ENCODE results near the gene PTK6.
"Not testable (repeated sequence)": the region's sequence is repeated elsewhere in the genome, so short reads cannot be mapped to it uniquely, and the experiment has no call there.

Gene PTK6

GRCh38 chr20:63536997-63537524, at the start of gene PTK6:
PTK6 (minus strand) TSS chr20:63537376; CDS start chr20:63537314, 62 bp downstream.
- DNase-seq = peak; percentile 19 to 59

GRCh38 chr20:63586797-63587196, 49.6 kb upstream of the PTK6 start:
- no peak for DNase-seq

GRCh38 chr20:63585616-63586565, 48.7 kb upstream of the PTK6 start:
- no peak for DNase-seq

GRCh38 chr20:63582382-63583063, 45.3 kb upstream of the PTK6 start:
- no peak for DNase-seq

- DNase-seq = peak; percentile 80 to 83
These were observed 43.8 kb upstream of the PTK6 start for GRCh38 chr20:63580796-63581461.

- no peak for DNase-seq
These were observed 42.0 kb upstream of the PTK6 start for GRCh38 chr20:63579017-63579694.

GRCh38 chr20:63578224-63579016, 41.2 kb upstream of the PTK6 start:
- DNase-seq = peak in 1 of 2 donors; percentile 15

- DNase-seq = no peak
These were observed 40.2 kb upstream of the PTK6 start for GRCh38 chr20:63577317-63577894.

GRCh38 chr20:63576311-63576710, 39.1 kb upstream of the PTK6 start:
- DNase-seq = no peak

- no peak for DNase-seq
These were observed 37.9 kb upstream of the PTK6 start for GRCh38 chr20:63574829-63575743.

- peak; percentile 82 for DNase-seq
These were observed 37.1 kb upstream of the PTK6 start, which contains the start of gene HELZ2 for GRCh38 chr20:63574156-63574828. HELZ2 (minus strand) TSS chr20:63574239; CDS start chr20:63572385, 1,854 bp downstream.

- no peak for DNase-seq
These were observed 36.5 kb upstream of the PTK6 start for GRCh38 chr20:63573647-63574131.

GRCh38 chr20:63572788-63573646, 35.8 kb upstream of the PTK6 start:
- DNase-seq = no peak

GRCh38 chr20:63572071-63572787, 35.1 kb upstream of the PTK6 start:
- DNase-seq = no peak

GRCh38 chr20:63571087-63571478, 33.9 kb upstream of the PTK6 start:
- not testable (repeated sequence) for DNase-seq

- DNase-seq = no peak
These were observed 33.3 kb upstream of the PTK6 start for GRCh38 chr20:63570281-63571086.
